Pancreas (tissue), 10 donors: ENCODE results near the gene BDH1. TPM values are rescaled to one million over a fixed set of nuclear protein-coding genes. Genes with fewer than 3 reads are reported as not detected.

Source experiments
- ATAC-seq, 4 donors: fragments of 200-7000 bp; cut with Tn5 transposase; one replicate each; pipeline versions ENCODE4 v1.8.0 to v1.9.1; 2020; ENCODE audit warnings: mild to moderate bottlenecking in 4 of 4, moderate library complexity in 4 of 4
- DNase-seq, 6 donors: peaks; one replicate each; pipeline ENCODE4 v3.0.0-alpha.2; 2020
- FAIRE-seq: peaks from 2 replicates; lab custom pipeline; 2012; peaks lifted over from hg19 to GRCh38; lab: Jason Lieb, UNC
- H3K27ac ChIP-seq, 4 donors: fragments of 200-600 bp; sonication (generic); 1 replicate in 3 of 4; 2 replicates in 1 of 4; pipeline versions ENCODE4 v1.5.0 to v1.8.0; 2020
- H3K27me3 ChIP-seq, 4 donors: fragments of 200-600 bp; one replicate each; pipeline ENCODE4 v1.8.0; 2021
- H3K36me3 ChIP-seq, 3 donors: fragments of 200-600 bp; sonication (generic) in 1 of 3; one replicate each; pipeline versions ENCODE4 v1.5.0 to v1.8.0; 2020 to 2021
- H3K4me1 ChIP-seq, 3 donors: fragments of 200-600 bp; one replicate each; pipeline ENCODE4 v1.8.0; 2021
- H3K4me3 ChIP-seq, 4 donors: fragments of 200-600 bp; sonication (generic) in 2 of 4; one replicate each; pipeline versions ENCODE4 v1.5.0 to v1.8.0; 2020 to 2021
- H3K9me3 ChIP-seq, 4 donors: fragments of 200-600 bp; one replicate each; pipeline ENCODE4 v1.8.0; 2021
- WGBS, 2 donors: extraction: QIAGEN DNeasy Blood & Tissue Kit; methylation state at CpG; one replicate each; pipeline ENCODE4 v1.1.7; 2013; 5-methylcytosine and 5-hydroxymethylcytosine counted together
- intact Hi-C, 3 donors: fragments of 100-400 bp; cut with DNase I; formaldehyde crosslinking; loops; one replicate each; pipeline versions ENCODE4 v1.11.1 to v1.14.2; 2022
- polyA plus RNA-seq, 2 donors: library from polyadenylated mRNA; stranded (reverse); fragments of 200-250 nt; gene quantifications; one replicate each; pipeline ENCODE4 v1.2.3, GENCODE V29; 2013
- total RNA-seq, 6 donors: library from RNA; stranded (reverse); fragmentation: NEBNext Ultra II Directional in 4 of 6; extraction: Animal tissue kit (Norgen Biotek cat#: 25700) in 4 of 6; gene quantifications; one replicate each; pipeline versions ENCODE4 v1.2.1 to v1.2.4, GENCODE V29; 2021 to 2023
- TF ChIP-seq, protein P1 (sequence below), 4 donors: fragments of 200-600 bp; sonication (generic) in 3 of 4; IDR thresholded peaks; one replicate each; pipeline versions ENCODE4 v1.5.0 to v1.8.0; 2021; ENCODE audit warnings: antibody characterized with exemption in 4 of 4
- donor health status: healthy with polysubstance abuse.
- donor health status: DM: no; HTN: no; CAD: no; lungs with moderate emphysema.
- donor health status: DM: no; HTN: no; CAD: no.
- donor health status: control.
- donor health status: control.
- donor health status: Bipolar disorder and iron deficiency.
- donor health status: DM: yes; HTN: yes; CAD: no.
- donor health status: DM: no; HTN: no; CAD: no.
- donor health status: DM: no; HTN: no; CAD: no.
- donor health status: DM: yes; HTN: yes; CAD: no.

Gene BDH1
- total and polyA plus RNA-seq, 8 donors, result 2.1 to 20.8 (median 8.3) TPM

DNA sequence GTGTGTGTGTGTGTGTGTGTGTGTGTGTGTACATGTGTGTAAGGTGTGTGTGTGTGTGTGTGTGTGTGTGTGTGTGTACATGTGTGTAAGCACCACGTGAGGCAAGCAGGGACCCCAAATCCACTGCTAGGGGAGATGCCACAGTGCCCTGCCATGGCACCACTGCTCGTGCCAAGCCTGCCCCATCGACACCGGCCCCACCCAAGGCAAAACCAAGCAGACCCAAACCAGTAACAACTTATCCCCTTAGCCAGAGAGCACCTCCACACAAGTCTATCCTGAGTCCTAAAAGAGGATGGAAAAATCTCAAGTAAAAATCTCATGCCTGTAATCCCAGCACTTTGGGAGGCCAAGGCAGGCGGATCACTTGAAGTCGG lies 45.1 kb downstream of the BDH1 start:
- DNase-seq (no peak), ATAC-seq (no peak), FAIRE-seq (no peak)
- intact Hi-C loops, result loop anchor here in 2 of 3 donors (5.0 kb wide), 1 partner anchor 253 kb away; no protein-coding TSS in a partner anchor
- no peaks in the 10 kb centered on the region for H3K36me3 ChIP-seq
- TF ChIP-seq, protein P1, sequence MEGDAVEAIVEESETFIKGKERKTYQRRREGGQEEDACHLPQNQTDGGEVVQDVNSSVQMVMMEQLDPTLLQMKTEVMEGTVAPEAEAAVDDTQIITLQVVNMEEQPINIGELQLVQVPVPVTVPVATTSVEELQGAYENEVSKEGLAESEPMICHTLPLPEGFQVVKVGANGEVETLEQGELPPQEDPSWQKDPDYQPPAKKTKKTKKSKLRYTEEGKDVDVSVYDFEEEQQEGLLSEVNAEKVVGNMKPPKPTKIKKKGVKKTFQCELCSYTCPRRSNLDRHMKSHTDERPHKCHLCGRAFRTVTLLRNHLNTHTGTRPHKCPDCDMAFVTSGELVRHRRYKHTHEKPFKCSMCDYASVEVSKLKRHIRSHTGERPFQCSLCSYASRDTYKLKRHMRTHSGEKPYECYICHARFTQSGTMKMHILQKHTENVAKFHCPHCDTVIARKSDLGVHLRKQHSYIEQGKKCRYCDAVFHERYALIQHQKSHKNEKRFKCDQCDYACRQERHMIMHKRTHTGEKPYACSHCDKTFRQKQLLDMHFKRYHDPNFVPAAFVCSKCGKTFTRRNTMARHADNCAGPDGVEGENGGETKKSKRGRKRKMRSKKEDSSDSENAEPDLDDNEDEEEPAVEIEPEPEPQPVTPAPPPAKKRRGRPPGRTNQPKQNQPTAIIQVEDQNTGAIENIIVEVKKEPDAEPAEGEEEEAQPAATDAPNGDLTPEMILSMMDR (IDR thresholded peaks at IDR 0.05), result no peak
- H3K4me1 ChIP-seq, result no peaks in the 10 kb centered on the region
- 60 to 85% methylated on average over 6 of the region's 6 CpGs for WGBS, 2 donors
- H3K27me3 ChIP-seq, result no peaks in the 10 kb centered on the region
- no peak overlapping the region for H3K4me3 ChIP-seq
- H3K27ac ChIP-seq, result no peak overlapping the region
- no peaks in the 10 kb centered on the region for H3K9me3 ChIP-seq

- ATAC-seq, result peak in 1 of 4 donors; percentile 6
- intact Hi-C loops, result no loop called here
- Histone ChIP-seq H3K4me3 (peak overlapping the region in 2 of 4 donors; percentile 47), H3K9me3 (no peaks in the 10 kb centered on the region), H3K27ac (no peak overlapping the region), H3K36me3 (no peaks in the 10 kb centered on the region), H3K4me1 (no peaks in the 10 kb centered on the region), H3K27me3 (no peaks in the 10 kb centered on the region)
- DNase-seq, result no peak
- TF ChIP-seq, protein P1 (IDR thresholded peaks at IDR 0.05), result no peak
- 85 to 88% methylated on average over 27 of the region's 27 CpGs for WGBS, 2 donors
- FAIRE-seq, result no peak
Measured at GRCh38 chr3:197508924-197509775, 46.6 kb downstream of the BDH1 start.

- Histone ChIP-seq H3K4me1 (no peaks in the 10 kb centered on the region), H3K27me3 (no peaks in the 10 kb centered on the region), H3K9me3 (no peaks in the 10 kb centered on the region), H3K4me3 (no peak overlapping the region), H3K27ac (no peak overlapping the region), H3K36me3 (no peaks in the 10 kb centered on the region)
- DNase-seq (peak in 1 of 6 donors; percentile 43), FAIRE-seq (no peak), ATAC-seq (no peak)
- TF ChIP-seq, protein P1 (IDR thresholded peaks at IDR 0.05), result no peak
- intact Hi-C loops, result no loop called here
- WGBS, 2 donors, result 65 to 80% methylated on average over 6 of the region's 6 CpGs
Measured at GRCh38 chr3:197508461-197508860, 47.3 kb downstream of the BDH1 start.

GRCh38 chr3:197508051-197508451 lies 47.7 kb downstream of the BDH1 start:
- H3K27ac ChIP-seq, result no peak overlapping the region
- H3K27me3 ChIP-seq, result no peaks in the 10 kb centered on the region
- ATAC-seq, result no peak
- no peak for FAIRE-seq
- no peaks in the 10 kb centered on the region for H3K4me1 ChIP-seq
- H3K36me3 ChIP-seq, result no peaks in the 10 kb centered on the region
- TF ChIP-seq, protein P1 (IDR thresholded peaks at IDR 0.05), result no peak
- H3K4me3 ChIP-seq, result no peak overlapping the region
- DNase-seq, result no peak
- no peaks in the 10 kb centered on the region for H3K9me3 ChIP-seq
- intact Hi-C loops, result no loop called here
- 72 to 74% methylated on average over 8 of the region's 8 CpGs for WGBS, 2 donors

DNA sequence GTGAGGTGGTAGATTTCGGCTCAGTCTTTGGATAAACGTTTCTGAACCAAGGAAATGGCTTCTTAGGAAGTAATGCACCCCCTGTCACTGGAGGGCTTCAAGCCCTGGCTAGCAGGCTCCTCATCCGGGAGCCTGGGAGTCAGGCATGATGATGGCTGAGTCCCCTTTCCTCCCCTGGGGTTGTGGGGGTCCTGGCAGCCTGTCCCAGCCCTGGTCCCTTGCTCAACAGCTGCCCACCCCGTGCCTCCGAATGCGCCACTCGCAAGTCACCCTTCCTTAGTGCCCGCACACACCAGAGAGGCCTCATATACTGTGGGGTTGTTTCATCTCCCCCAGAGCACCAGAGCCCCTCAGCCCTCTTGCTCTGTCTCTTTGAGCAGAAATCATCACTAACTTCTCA lies 48.2 kb downstream of the BDH1 start:
- Histone ChIP-seq H3K9me3 (no peaks in the 10 kb centered on the region), H3K4me1 (no peaks in the 10 kb centered on the region), H3K27me3 (no peaks in the 10 kb centered on the region), H3K36me3 (no peaks in the 10 kb centered on the region), H3K27ac (no peak overlapping the region), H3K4me3 (no peak overlapping the region)
- DNase-seq (no peak), FAIRE-seq (no peak), ATAC-seq (no peak)
- WGBS, 2 donors, result 74 to 77% methylated on average over 8 of the region's 8 CpGs
- TF ChIP-seq, protein P1 (IDR thresholded peaks at IDR 0.05), result no peak
- intact Hi-C loops, result no loop called here
